H1 (cell line): ENCODE data around the gene DNAJC24. TPM values are rescaled to one million over a fixed set of nuclear protein-coding genes. Genes with fewer than 3 reads are reported as not detected.

Experiments used
- BACH1 ChIP-seq: IDR thresholded peaks from 2 replicates; pipeline ENCODE4 v1.6.1; 2012; ENCODE audit warnings: low read length, improper control_type of control experiment
- CTCF ChIP-seq, 3 experiments: IDR thresholded peaks; 1 replicate in 2 of 3; 2 replicates in 1 of 3; pipeline versions ENCODE4 v1.5.1 to v1.6.1; 2011; ENCODE audit warnings: low read length in 3 of 3, mild to moderate bottlenecking in 3 of 3, inconsistent platforms in 2 of 3, low read depth in 1 of 3, moderate library complexity in 1 of 3; ENCODE audit not compliant: insufficient read depth in 1 of 3; ENCODE audit errors: control extremely low read depth in 1 of 3
- KDM5A ChIP-seq: fragments of 200-600 bp; IDR thresholded peaks from 2 replicates; pipeline ENCODE4 v1.7.1; 2012; ENCODE audit warnings: mild to moderate bottlenecking, low read length, inconsistent platforms, mixed read lengths
- SAP30 ChIP-seq: fragments of 300-600 bp; sonication (generic); IDR thresholded peaks from 2 replicates; pipeline ENCODE4 v1.7.1; 2012; ENCODE audit warnings: low read length, moderate library complexity, mild to moderate bottlenecking, inconsistent platforms; ENCODE audit not compliant: insufficient read depth, insufficient replicate concordance
- SP1 ChIP-seq: IDR thresholded peaks from 2 replicates; pipeline ENCODE4 v1.6.1; 2011; ENCODE audit warnings: low read depth, low read length
- TAF1 ChIP-seq: IDR thresholded peaks from 2 replicates; pipeline ENCODE4 v1.6.1; 2011; ENCODE audit warnings: mild to moderate bottlenecking, low read depth, low read length
- polyA plus RNA-seq, 7 experiments: library from polyadenylated mRNA; depleted of rRNA in 3 of 7; stranded (reverse) in 5 of 7; unstranded in 2 of 7; fragments of >200 nt in 5 of 7; fragments of 200-250 nt in 2 of 7; gene quantifications; 1 replicate in 5 of 7; 2 replicates in 1 of 7; 4 replicates in 1 of 7; pipeline versions ENCODE4 v1.2.1 to v1.2.3, GENCODE V29; 2011 to 2013; ENCODE audit warnings: missing spikeins in 2 of 7, mixed read lengths in 2 of 7
- total RNA-seq: library from RNA; stranded (reverse); fragmentation: NEBNext Ultra II Directional; extraction: Animal tissue kit (Norgen Biotek cat#: 25700); gene quantifications from 2 replicates; pipeline ENCODE4 v1.2.1, GENCODE V29; 2021

DNAJC24 gene
- total and polyA plus RNA-seq, 2 of the 8 experiments (the other 6 are each of a cell fraction or from before 2014, with no cell fraction given), result 7.2 to 21.1 TPM

GRCh38 chr11:31437742-31438435 lies 68.2 kb downstream of the DNAJC24 start (continued):
- no peak for TF ChIP-seq SAP30
- TF ChIP-seq BACH1, result no peak
- no peak for TF ChIP-seq CTCF (IDR thresholded peaks at IDR 0.05; ENCODE audit: control extremely low read depth in 1 of 3, insufficient read depth in 1 of 3, low read depth in 1 of 3, low read length in 3 of 3)
- TF ChIP-seq KDM5A, result no peak
- no peak for TF ChIP-seq TAF1
- no peak for TF ChIP-seq SP1
